BE2C (cell line): Measurements from ENCODE around the gene ASB4.

Experiments used
- DNase-seq: peaks from one replicate; pipeline ENCODE4 v3.0.0-alpha.2; 2020
- H3K27me3 ChIP-seq: fragments of 250-450 bp; sonication (Bioruptor Pico); 2 replicates; pipeline ENCODE4 v1.5.1; 2020; ENCODE audit warnings: mild to moderate bottlenecking
- H3K36me3 ChIP-seq: fragments of 250-450 bp; sonication (Bioruptor Pico); 2 replicates; pipeline ENCODE4 v1.5.1; 2020; ENCODE audit warnings: mild to moderate bottlenecking
- H3K4me1 ChIP-seq: fragments of 250-450 bp; sonication (Bioruptor Pico); 2 replicates; pipeline ENCODE4 v1.5.1; 2020
- H3K4me3 ChIP-seq: 2 replicates; pipeline ENCODE4 v1.5.1; 2011; ENCODE audit warnings: low read depth, low read length
- H3K9me3 ChIP-seq: fragments of 250-450 bp; sonication (Bioruptor Pico); 2 replicates; pipeline ENCODE4 v1.5.1; 2020
- CTCF ChIP-seq: IDR thresholded peaks from 2 replicates; pipeline ENCODE4 v1.5.1; 2012; ENCODE audit warnings: mild to moderate bottlenecking, low read depth, low read length

The ASB4 gene

DNA sequence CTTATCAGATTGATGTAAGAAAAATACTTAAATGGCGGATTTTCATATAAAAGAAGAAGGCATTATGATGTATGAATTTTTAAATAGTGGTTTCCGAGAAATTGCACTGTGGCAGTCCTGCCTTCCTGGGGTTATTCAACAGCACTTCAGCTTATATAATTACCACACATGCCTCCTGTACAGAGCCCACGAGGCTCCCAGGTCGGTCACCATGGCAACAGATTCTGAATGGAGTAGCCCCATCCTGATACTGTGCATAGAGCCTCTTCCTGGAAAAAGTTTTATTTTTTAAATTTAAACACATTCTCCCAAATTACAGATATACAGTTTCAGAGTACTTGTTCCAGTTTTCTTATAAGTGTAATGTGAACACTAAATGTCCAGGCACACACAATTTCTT, 15.9 kb upstream of the ASB4 start:
- no peak for DNase-seq
- Histone ChIP-seq H3K4me3 (no peak overlapping the region), H3K36me3 (no peaks in the 10 kb centered on the region), H3K4me1 (no peaks in the 10 kb centered on the region), H3K27me3 (peaks cover 19% of the 10 kb centered on the region), H3K9me3 (no peaks in the 10 kb centered on the region)
- no peak for TF ChIP-seq CTCF

GRCh38 chr7:95470452-95470851, 15.3 kb upstream of the ASB4 start:
- H3K9me3 ChIP-seq, result no peaks in the 10 kb centered on the region
- H3K4me1 ChIP-seq, result no peaks in the 10 kb centered on the region
- DNase-seq, result no peak
- no peak overlapping the region for H3K4me3 ChIP-seq
- TF ChIP-seq CTCF, result no peak
- no peaks in the 10 kb centered on the region for H3K36me3 ChIP-seq
- H3K27me3 ChIP-seq, result peaks cover 23% of the 10 kb centered on the region

DNA sequence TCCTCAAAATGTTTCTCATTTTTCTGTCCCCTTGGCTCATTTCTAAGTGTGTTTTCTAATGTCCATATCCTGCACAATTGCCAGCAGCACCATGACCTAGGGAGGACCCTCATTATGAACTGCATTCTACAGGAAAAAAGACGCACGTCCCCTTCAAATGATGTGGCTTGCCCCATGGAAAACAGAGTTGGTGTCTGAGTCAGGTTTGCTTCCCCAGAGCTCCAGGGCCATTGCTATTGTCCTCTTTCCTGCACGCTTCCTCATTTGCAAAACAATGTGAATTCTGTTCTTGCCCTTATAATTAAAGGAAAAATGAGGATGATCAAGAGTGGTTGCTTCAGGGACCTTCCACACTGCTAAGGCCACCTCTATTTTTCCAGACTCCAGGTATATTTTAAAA, 14.7 kb upstream of the ASB4 start:
- H3K27me3 ChIP-seq, result peaks cover 23% of the 10 kb centered on the region
- H3K4me1 ChIP-seq, result no peaks in the 10 kb centered on the region
- H3K4me3 ChIP-seq, result no peak overlapping the region
- no peaks in the 10 kb centered on the region for H3K36me3 ChIP-seq
- no peaks in the 10 kb centered on the region for H3K9me3 ChIP-seq
- no peak for TF ChIP-seq CTCF
- no peak for DNase-seq

GRCh38 chr7:95472581-95473161, 13.1 kb upstream of the ASB4 start:
- Histone ChIP-seq H3K4me3 (no peak overlapping the region), H3K36me3 (no peaks in the 10 kb centered on the region), H3K27me3 (peaks cover 23% of the 10 kb centered on the region), H3K4me1 (no peaks in the 10 kb centered on the region; the same call in 1 of the 2 replicates), H3K9me3 (no peaks in the 10 kb centered on the region)
- no peak for DNase-seq
- no peak for TF ChIP-seq CTCF

DNA sequence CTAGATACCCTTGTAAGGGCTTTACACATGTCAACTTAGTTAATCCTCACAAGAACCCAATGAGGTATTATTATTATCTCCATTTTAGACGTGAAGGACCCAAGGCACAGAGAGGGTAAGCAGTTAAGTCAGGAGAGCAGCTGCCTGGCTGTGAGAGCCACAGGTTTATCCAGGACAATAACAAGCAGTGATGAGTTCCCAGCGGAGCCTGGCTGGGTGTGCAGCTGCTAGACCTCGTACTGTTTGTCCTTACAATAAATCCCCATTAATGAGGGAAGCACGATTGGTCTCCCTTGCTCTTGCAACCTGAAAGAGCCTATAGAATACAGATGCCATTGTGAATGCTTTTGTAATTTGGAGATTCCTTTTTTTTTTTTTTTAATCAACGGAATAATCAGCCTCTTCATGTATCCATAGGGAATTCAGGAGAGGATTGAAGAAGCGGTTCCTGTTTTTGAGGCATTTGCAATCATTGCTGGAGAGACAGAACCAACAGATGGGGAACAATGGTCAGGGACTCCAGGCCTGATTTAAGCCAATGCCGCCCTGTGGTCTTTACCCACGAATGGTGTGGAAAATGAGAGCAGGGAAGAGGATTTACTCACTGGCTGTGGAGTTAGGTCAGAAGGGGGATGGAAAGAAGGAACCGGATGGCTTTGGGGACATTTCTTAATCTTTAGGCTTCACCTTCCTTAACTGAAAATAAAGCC, 12.3 kb upstream of the ASB4 start:
- Histone ChIP-seq H3K4me3 (no peak overlapping the region), H3K27me3 (peaks cover 23% of the 10 kb centered on the region), H3K4me1 (no peaks in the 10 kb centered on the region; the same call in 1 of the 2 replicates), H3K9me3 (no peaks in the 10 kb centered on the region), H3K36me3 (no peaks in the 10 kb centered on the region)
- TF ChIP-seq CTCF, result no peak
- DNase-seq, result no peak
